ENCODE results near the gene HSPB3.
"Not testable (repeated sequence)": the region's sequence is repeated elsewhere in the genome, so short reads cannot be mapped to it uniquely, and the experiment has no call there.

DNA sequence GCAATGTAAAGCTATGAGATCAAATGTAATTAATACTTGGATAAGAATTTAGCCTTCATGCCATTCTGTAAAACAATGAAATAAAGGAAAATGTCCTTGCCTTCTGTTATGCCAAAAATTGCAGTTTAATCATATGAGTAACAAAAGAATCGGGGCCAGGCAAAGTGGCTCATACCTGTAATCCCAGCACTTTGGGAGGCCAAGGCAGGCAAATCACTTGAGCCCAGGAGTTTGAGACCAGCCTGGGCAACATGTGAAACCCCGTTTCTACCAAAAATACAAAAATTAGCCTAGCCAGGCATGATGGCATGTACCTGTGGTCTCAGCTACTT, 34.1 kb downstream of the HSPB3 start:
- TF ChIP-seq POLR2AphosphoS5, CTCF (IDR thresholded peaks at IDR 0.05): not testable (repeated sequence)

Measured in gastroesophageal sphincter (tissue), 3 donors.